Testis (tissue), 3 donors: ENCODE measurements around the gene CCDC57. TPM values are rescaled to one million over a fixed set of nuclear protein-coding genes. Genes with fewer than 3 reads are reported as not detected.

Source experiments
- DNase-seq: peaks from one replicate; pipeline ENCODE4 v3.0.0-alpha.2; 2019
- H3K27ac ChIP-seq, 2 donors: fragments of 200-600 bp; sonication (generic); one replicate each; pipeline ENCODE4 v1.5.1; 2019
- H3K27me3 ChIP-seq: fragments of 200-600 bp; sonication (generic); one replicate; pipeline ENCODE4 v1.5.1; 2019
- H3K36me3 ChIP-seq: fragments of 200-600 bp; sonication (generic); one replicate; pipeline ENCODE4 v1.5.1; 2017; ENCODE audit warnings: low read depth; ENCODE audit errors: missing control alignments
- H3K4me1 ChIP-seq: fragments of 200-600 bp; sonication (generic); one replicate; pipeline ENCODE4 v1.5.1; 2019
- H3K4me3 ChIP-seq, 2 donors: fragments of 200-600 bp; sonication (generic); one replicate each; pipeline ENCODE4 v1.5.1; 2017 to 2019
- H3K9me3 ChIP-seq: fragments of 200-600 bp; sonication (generic); one replicate; pipeline ENCODE4 v1.5.1; 2017
- CTCF ChIP-seq, 3 experiments: fragments of 450-650 bp in 2 of 3; fragments of 200-600 bp in 1 of 3; sonication (generic) in 1 of 3; IDR thresholded peaks; one replicate each; pipeline ENCODE4 v1.5.1; 2016 to 2019; ENCODE audit warnings: antibody characterized with exemption in 3 of 3, mild to moderate bottlenecking in 2 of 3, moderate library complexity in 1 of 3
- POLR2A ChIP-seq: fragments of 450-650 bp; IDR thresholded peaks from one replicate; pipeline ENCODE4 v1.6.1; 2017; ENCODE audit warnings: antibody characterized with exemption, mild to moderate bottlenecking, moderate library complexity
- WGBS, 2 donors: methylation state at CpG; one replicate each; pipeline ENCODE4 v1.1.5; 2018; 5-methylcytosine and 5-hydroxymethylcytosine counted together
- intact Hi-C: fragments of 100-400 bp; cut with DNase I; formaldehyde crosslinking; loops from one replicate; pipeline ENCODE4 v1.15.1; 2023; ENCODE audit warnings: low total_unique reads
- polyA plus RNA-seq: library from polyadenylated mRNA; stranded (reverse); fragments of 350-450 nt; fragmentation: Illumina TruSeq; extraction: RNeasy Lipid Tissue Mini Kit (QIAGEN cat#74804); gene quantifications from one replicate; pipeline ENCODE4 v1.2.3, GENCODE V29; 2014; ENCODE audit warnings: low read depth, low replicate concordance; ENCODE audit not compliant: insufficient read depth
- total RNA-seq, 2 donors: library from RNA; depleted of rRNA; stranded (reverse); fragments of >200 nt; gene quantifications; one replicate each; pipeline ENCODE4 v1.2.3, GENCODE V29; 2016

CCDC57 gene
- total and polyA plus RNA-seq, 3 donors from 2014 or later: 61.3 to 111 (median 71.8) TPM

- no peak for DNase-seq
- TF ChIP-seq CTCF (IDR thresholded peaks at IDR 0.05) (no peak), POLR2A (no peak)
- no peak overlapping the region for H3K4me3 ChIP-seq
- intact Hi-C loops: no loop called here
- 69 to 82% methylated on average over 7 to 21 of the region's 21 CpGs for WGBS, 2 donors
- peak overlapping the region in 1 of 2 donors; percentile 36 for H3K27ac ChIP-seq
- H3K36me3 ChIP-seq: no peaks in the 10 kb centered on the region
- H3K4me1 ChIP-seq: peaks cover 73% of the 10 kb centered on the region
- no peaks in the 10 kb centered on the region for H3K27me3 ChIP-seq
- no peaks in the 10 kb centered on the region for H3K9me3 ChIP-seq
Observed at GRCh38 chr17:82232876-82233785, 20.5 kb upstream of the CCDC57 start.

- Histone ChIP-seq H3K4me1 (peaks cover 67% of the 10 kb centered on the region), H3K4me3 (peak overlapping the region in 1 of 2 donors; percentile 77)
- DNase-seq: no peak
Observed at GRCh38 chr17:82232322-82232820, 19.7 kb upstream of the CCDC57 start.

GRCh38 chr17:82231562-82232321 is 19.1 kb upstream of the CCDC57 start:
- H3K9me3 ChIP-seq: no peaks in the 10 kb centered on the region
- DNase-seq: peak; percentile 76
- WGBS, 2 donors: 0 to 10% methylated on average over 3 to 26 of the region's 42 CpGs
- no peaks in the 10 kb centered on the region for H3K27me3 ChIP-seq
- no peaks in the 10 kb centered on the region for H3K36me3 ChIP-seq
- peak overlapping the region; percentile 53 to 77 for H3K4me3 ChIP-seq
- peaks cover 67% of the 10 kb centered on the region for H3K4me1 ChIP-seq
- TF ChIP-seq POLR2A (no peak), CTCF (IDR thresholded peaks at IDR 0.05) (no peak)
- intact Hi-C loops: no loop called here
- peak overlapping the region; percentile 90 to 94 for H3K27ac ChIP-seq

More at GRCh38 chr17:82232322-82232820, 19.7 kb upstream of the CCDC57 start:
- H3K27ac ChIP-seq: peak overlapping the region; percentile 90 to 94
- H3K9me3 ChIP-seq: no peaks in the 10 kb centered on the region
- H3K27me3 ChIP-seq: no peaks in the 10 kb centered on the region
- TF ChIP-seq POLR2A (no peak), CTCF (IDR thresholded peaks at IDR 0.05) (no peak)
- intact Hi-C loops: no loop called here
- H3K36me3 ChIP-seq: no peaks in the 10 kb centered on the region
- 90% methylated on average over 17 of the region's 21 CpGs; no CpG with 5 or more reads in 1 of the 2 donors for WGBS, 2 donors

- 0% methylated on average over 18 of the region's 18 CpGs; no CpG with 5 or more reads in 1 of the 2 donors for WGBS, 2 donors
- H3K27ac ChIP-seq: peak overlapping the region; percentile 90 to 94
- H3K4me3 ChIP-seq: peak overlapping the region; percentile 53 to 77
- no peak for TF ChIP-seq POLR2A
- no peak for TF ChIP-seq CTCF (IDR thresholded peaks at IDR 0.05)
- intact Hi-C loops: no loop called here
- no peak for DNase-seq
- peaks cover 62% of the 10 kb centered on the region for H3K4me1 ChIP-seq
- H3K36me3 ChIP-seq: no peaks in the 10 kb centered on the region
- H3K9me3 ChIP-seq: no peaks in the 10 kb centered on the region
- H3K27me3 ChIP-seq: no peaks in the 10 kb centered on the region
Observed at GRCh38 chr17:82231312-82231561, 18.6 kb upstream of the CCDC57 start.
